ENCODE data around the gene TBX10.
"Not testable (repeated sequence)": the region's sequence is repeated elsewhere in the genome, so short reads cannot be mapped to it uniquely, and the experiment has no call there.

DNA sequence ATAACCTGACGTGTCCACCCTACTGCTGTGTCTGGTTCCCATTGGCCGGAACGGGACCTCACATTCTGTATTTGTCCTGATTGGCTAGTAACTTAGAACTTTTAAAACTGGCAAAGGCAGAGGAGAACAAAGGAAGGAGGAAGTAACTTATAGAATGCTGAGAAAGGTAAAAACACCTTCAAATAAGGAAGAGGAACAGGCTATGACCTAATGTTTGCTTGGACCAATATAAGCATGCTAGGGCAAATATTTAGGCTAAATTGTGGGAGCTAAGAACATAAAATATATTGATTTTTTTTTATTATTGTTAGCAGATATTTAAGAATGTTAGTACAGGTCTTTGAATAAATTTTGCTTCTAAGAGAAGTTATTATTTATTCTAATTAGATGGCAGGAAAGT lies 2.1 kb downstream of the TBX10 start:
- not testable (repeated sequence) for TF ChIP-seq EZH2phosphoT487 (IDR thresholded peaks at IDR 0.05; ENCODE audit: borderline replicate concordance, low read depth); MEF2A (IDR thresholded peaks at IDR 0.05; ENCODE audit: borderline replicate concordance, low read depth); RXRA (IDR thresholded peaks at IDR 0.05; ENCODE audit: borderline replicate concordance, low read depth); FOXM1 (IDR thresholded peaks at IDR 0.05; ENCODE audit: low read depth); RCOR1 (IDR thresholded peaks at IDR 0.05; ENCODE audit: low read length); TCF12 (IDR thresholded peaks at IDR 0.05); TAF1 (IDR thresholded peaks at IDR 0.05; ENCODE audit: borderline replicate concordance, low read depth, low read length); SIN3A (IDR thresholded peaks at IDR 0.05; ENCODE audit: borderline replicate concordance, low read depth, low read length); CHD2 (IDR thresholded peaks at IDR 0.05; ENCODE audit: low read length, partially characterized antibody); YY1 (IDR thresholded peaks at IDR 0.05; ENCODE audit: low read depth); FOSL2 (IDR thresholded peaks at IDR 0.05; ENCODE audit: borderline replicate concordance, low read depth); RAD21 (IDR thresholded peaks at IDR 0.05; ENCODE audit: low read length)
- TF ChIP-seq, protein P1, sequence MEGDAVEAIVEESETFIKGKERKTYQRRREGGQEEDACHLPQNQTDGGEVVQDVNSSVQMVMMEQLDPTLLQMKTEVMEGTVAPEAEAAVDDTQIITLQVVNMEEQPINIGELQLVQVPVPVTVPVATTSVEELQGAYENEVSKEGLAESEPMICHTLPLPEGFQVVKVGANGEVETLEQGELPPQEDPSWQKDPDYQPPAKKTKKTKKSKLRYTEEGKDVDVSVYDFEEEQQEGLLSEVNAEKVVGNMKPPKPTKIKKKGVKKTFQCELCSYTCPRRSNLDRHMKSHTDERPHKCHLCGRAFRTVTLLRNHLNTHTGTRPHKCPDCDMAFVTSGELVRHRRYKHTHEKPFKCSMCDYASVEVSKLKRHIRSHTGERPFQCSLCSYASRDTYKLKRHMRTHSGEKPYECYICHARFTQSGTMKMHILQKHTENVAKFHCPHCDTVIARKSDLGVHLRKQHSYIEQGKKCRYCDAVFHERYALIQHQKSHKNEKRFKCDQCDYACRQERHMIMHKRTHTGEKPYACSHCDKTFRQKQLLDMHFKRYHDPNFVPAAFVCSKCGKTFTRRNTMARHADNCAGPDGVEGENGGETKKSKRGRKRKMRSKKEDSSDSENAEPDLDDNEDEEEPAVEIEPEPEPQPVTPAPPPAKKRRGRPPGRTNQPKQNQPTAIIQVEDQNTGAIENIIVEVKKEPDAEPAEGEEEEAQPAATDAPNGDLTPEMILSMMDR (IDR thresholded peaks at IDR 0.05): not testable (repeated sequence)
- TF ChIP-seq, protein P2, sequence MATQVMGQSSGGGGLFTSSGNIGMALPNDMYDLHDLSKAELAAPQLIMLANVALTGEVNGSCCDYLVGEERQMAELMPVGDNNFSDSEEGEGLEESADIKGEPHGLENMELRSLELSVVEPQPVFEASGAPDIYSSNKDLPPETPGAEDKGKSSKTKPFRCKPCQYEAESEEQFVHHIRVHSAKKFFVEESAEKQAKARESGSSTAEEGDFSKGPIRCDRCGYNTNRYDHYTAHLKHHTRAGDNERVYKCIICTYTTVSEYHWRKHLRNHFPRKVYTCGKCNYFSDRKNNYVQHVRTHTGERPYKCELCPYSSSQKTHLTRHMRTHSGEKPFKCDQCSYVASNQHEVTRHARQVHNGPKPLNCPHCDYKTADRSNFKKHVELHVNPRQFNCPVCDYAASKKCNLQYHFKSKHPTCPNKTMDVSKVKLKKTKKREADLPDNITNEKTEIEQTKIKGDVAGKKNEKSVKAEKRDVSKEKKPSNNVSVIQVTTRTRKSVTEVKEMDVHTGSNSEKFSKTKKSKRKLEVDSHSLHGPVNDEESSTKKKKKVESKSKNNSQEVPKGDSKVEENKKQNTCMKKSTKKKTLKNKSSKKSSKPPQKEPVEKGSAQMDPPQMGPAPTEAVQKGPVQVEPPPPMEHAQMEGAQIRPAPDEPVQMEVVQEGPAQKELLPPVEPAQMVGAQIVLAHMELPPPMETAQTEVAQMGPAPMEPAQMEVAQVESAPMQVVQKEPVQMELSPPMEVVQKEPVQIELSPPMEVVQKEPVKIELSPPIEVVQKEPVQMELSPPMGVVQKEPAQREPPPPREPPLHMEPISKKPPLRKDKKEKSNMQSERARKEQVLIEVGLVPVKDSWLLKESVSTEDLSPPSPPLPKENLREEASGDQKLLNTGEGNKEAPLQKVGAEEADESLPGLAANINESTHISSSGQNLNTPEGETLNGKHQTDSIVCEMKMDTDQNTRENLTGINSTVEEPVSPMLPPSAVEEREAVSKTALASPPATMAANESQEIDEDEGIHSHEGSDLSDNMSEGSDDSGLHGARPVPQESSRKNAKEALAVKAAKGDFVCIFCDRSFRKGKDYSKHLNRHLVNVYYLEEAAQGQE (IDR thresholded peaks at IDR 0.05; ENCODE audit: low read depth, low read length): not testable (repeated sequence)
